ENCODE measurements around the gene SP9. TPM values are rescaled to one million over a fixed set of nuclear protein-coding genes. Genes with fewer than 3 reads are reported as not detected.

The SP9 gene
- polyA plus RNA-seq, 1 donor (not counting 4 experiments of a cell fraction or from before 2014, with no cell fraction given), result not detected

DNA sequence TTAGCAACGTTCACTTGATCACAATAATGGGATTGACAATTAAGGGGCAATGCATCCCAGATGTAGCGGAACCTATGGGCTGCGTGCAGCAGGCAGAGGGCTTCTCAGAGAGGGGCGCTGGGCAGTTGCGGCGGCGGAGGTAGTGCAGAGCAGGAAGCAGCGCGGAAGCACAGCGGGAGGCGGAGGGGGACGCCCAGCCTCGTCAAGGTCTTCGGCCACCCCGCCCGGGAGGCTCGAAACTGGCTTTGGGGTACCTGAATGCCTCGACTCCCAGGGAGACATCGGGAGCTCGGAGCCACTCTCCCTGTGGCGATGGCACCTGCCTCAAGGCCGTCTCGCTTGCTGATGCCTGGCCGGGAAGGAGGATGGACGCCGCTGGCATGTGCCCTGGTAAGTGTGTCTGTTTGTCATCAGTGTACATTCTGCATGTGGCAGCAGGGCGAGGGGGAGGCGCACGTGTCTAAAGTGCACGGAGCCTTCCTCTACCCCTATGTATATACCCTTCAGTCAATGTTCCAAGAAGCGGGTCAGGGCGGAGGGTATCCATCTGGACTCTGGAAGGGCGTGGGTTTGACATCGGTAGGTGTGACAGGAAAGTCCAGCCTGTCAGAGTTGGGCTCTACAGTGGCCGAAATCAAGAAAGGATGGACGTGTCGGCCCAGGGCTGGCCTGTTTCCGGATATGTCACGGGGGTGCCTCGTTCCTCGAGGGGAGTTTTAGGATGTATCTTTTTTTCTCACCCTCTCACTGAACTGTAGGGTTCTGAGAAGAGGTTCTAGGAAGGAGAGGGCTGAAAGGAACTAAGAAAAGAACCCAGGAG lies 7.5 kb upstream of the SP9 start:
- DNase-seq (ENCODE audit: low read depth, low spot score) (no peak), FAIRE-seq (no peak)
- H3K27me3 ChIP-seq (ENCODE audit: control insufficient read depth, extremely low read depth, insufficient read depth, low read length), result peaks cover 64% of the 10 kb centered on the region
- H3K4me3 ChIP-seq (ENCODE audit: control insufficient read depth in 2 of 3, extremely low read depth in 1 of 3, insufficient read depth in 2 of 3, low read depth in 1 of 3, low read length in 3 of 3), result peak overlapping the region in 1 of 3 experiments; percentile 66
- H3K36me3 ChIP-seq (ENCODE audit: control insufficient read depth in 2 of 2, extremely low read depth in 1 of 2, insufficient read depth in 2 of 2, low read length in 2 of 2), result no peaks in the 10 kb centered on the region
- H3K4me1 ChIP-seq (ENCODE audit: control insufficient read depth, extremely low read depth, insufficient read depth, low read length), result peaks cover 16% of the 10 kb centered on the region
- H3K4me2 ChIP-seq (ENCODE audit: control insufficient read depth, extremely low read depth, insufficient read depth, low read depth, low read length), result peak overlapping the region; percentile 89
- H3K9ac ChIP-seq (ENCODE audit: control insufficient read depth, extremely low read depth, insufficient read depth, low read length), result no peak overlapping the region
- H4K20me1 ChIP-seq (ENCODE audit: control insufficient read depth, extremely low read depth, insufficient read depth, low read length), result no peaks in the 10 kb centered on the region
- no peak overlapping the region for H3K27ac ChIP-seq (ENCODE audit: control insufficient read depth, insufficient read depth, low read length)
- H3K9me3 ChIP-seq (ENCODE audit: control insufficient read depth, low read depth, low read length), result no peaks in the 10 kb centered on the region
- H3K79me2 ChIP-seq (ENCODE audit: control insufficient read depth, insufficient read depth, low read length), result no peaks in the 10 kb centered on the region
- H3K9me1 ChIP-seq (ENCODE audit: control insufficient read depth, extremely low read depth, insufficient read depth, low read length), result no peaks in the 10 kb centered on the region
- no peak overlapping the region for H2AFZ ChIP-seq (ENCODE audit: control insufficient read depth, low read length)
- TF ChIP-seq EZH2 (IDR thresholded peaks at IDR 0.05; ENCODE audit: low read length), result peak; percentile 81
- TF ChIP-seq, protein P1, sequence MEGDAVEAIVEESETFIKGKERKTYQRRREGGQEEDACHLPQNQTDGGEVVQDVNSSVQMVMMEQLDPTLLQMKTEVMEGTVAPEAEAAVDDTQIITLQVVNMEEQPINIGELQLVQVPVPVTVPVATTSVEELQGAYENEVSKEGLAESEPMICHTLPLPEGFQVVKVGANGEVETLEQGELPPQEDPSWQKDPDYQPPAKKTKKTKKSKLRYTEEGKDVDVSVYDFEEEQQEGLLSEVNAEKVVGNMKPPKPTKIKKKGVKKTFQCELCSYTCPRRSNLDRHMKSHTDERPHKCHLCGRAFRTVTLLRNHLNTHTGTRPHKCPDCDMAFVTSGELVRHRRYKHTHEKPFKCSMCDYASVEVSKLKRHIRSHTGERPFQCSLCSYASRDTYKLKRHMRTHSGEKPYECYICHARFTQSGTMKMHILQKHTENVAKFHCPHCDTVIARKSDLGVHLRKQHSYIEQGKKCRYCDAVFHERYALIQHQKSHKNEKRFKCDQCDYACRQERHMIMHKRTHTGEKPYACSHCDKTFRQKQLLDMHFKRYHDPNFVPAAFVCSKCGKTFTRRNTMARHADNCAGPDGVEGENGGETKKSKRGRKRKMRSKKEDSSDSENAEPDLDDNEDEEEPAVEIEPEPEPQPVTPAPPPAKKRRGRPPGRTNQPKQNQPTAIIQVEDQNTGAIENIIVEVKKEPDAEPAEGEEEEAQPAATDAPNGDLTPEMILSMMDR (optimal IDR thresholded peaks at IDR 0.05 in 1 of 3, IDR thresholded peaks at IDR 0.05 in 1 of 3, conservative IDR thresholded peaks at IDR 0.05 in 1 of 3; ENCODE audit: extremely low read depth in 1 of 3, insufficient read depth in 2 of 3, low read length in 3 of 3), result no peak
- dilution Hi-C loops (cut with MboI; ENCODE audit: extremely low pct_ligation_motif_present, low sequenced_read_pairs), result no loop called here

DNA sequence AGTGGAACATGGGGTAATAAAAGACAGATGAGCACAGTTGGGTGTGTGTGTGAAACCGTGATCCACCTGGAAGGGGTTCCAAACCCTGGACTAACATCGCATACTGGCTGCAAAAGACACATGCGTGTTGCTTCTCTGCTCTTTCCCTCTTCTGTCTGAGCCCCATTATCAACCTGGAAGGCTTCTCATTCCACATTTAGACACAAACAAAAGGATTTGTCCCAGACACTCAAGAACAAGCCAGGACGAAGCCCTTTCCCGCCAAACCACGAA lies 7.0 kb upstream of the SP9 start:
- no peaks in the 10 kb centered on the region for H3K79me2 ChIP-seq (ENCODE audit: control insufficient read depth, insufficient read depth, low read length)
- TF ChIP-seq EZH2 (IDR thresholded peaks at IDR 0.05; ENCODE audit: low read length), result no peak
- TF ChIP-seq, protein P1 (optimal IDR thresholded peaks at IDR 0.05 in 1 of 3, IDR thresholded peaks at IDR 0.05 in 1 of 3, conservative IDR thresholded peaks at IDR 0.05 in 1 of 3; ENCODE audit: extremely low read depth in 1 of 3, insufficient read depth in 2 of 3, low read length in 3 of 3), result no peak
- no peaks in the 10 kb centered on the region for H3K36me3 ChIP-seq (ENCODE audit: control insufficient read depth in 2 of 2, extremely low read depth in 1 of 2, insufficient read depth in 2 of 2, low read length in 2 of 2)
- FAIRE-seq (peak; percentile 56), DNase-seq (ENCODE audit: low read depth, low spot score) (no peak)
- no peak overlapping the region for H3K4me3 ChIP-seq (ENCODE audit: control insufficient read depth in 2 of 3, extremely low read depth in 1 of 3, insufficient read depth in 2 of 3, low read depth in 1 of 3, low read length in 3 of 3)
- H3K4me2 ChIP-seq (ENCODE audit: control insufficient read depth, extremely low read depth, insufficient read depth, low read depth, low read length), result peak overlapping the region; percentile 44
- no peaks in the 10 kb centered on the region for H3K9me1 ChIP-seq (ENCODE audit: control insufficient read depth, extremely low read depth, insufficient read depth, low read length)
- peaks cover 16% of the 10 kb centered on the region for H3K4me1 ChIP-seq (ENCODE audit: control insufficient read depth, extremely low read depth, insufficient read depth, low read length)
- no peaks in the 10 kb centered on the region for H3K9me3 ChIP-seq (ENCODE audit: control insufficient read depth, low read depth, low read length)
- no peaks in the 10 kb centered on the region for H4K20me1 ChIP-seq (ENCODE audit: control insufficient read depth, extremely low read depth, insufficient read depth, low read length)
- no peak overlapping the region for H2AFZ ChIP-seq (ENCODE audit: control insufficient read depth, low read length)
- no peak overlapping the region for H3K9ac ChIP-seq (ENCODE audit: control insufficient read depth, extremely low read depth, insufficient read depth, low read length)
- no peak overlapping the region for H3K27ac ChIP-seq (ENCODE audit: control insufficient read depth, insufficient read depth, low read length)
- peaks cover 69% of the 10 kb centered on the region for H3K27me3 ChIP-seq (ENCODE audit: control insufficient read depth, extremely low read depth, insufficient read depth, low read length)
- dilution Hi-C loops (cut with MboI; ENCODE audit: extremely low pct_ligation_motif_present, low sequenced_read_pairs), result no loop called here
